ENCODE results near the gene RERE.

The RERE gene

DNA sequence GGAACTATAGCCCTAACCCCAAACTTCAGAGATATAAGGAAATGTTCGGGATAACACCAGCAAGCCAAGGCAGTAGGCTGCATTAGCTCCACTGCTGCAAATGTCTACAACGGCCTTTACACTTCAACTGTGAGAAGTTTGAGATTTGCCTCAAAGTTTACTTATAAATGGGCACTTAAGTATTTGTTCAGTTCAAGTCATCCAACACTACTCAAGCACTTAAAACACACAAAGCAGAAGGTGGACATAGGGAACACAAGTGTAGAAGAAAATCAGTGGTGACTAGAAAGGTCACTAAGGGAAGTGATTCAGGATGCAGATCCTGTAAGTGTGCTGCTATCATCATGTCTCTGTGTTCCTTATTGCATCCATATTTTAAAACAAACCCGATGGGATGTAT is 278.9 kb downstream of the RERE start:
- no peak for TF ChIP-seq ZNF664 (tag by site-specific recombination; IDR thresholded peaks at IDR 0.05)
- no peak for TF ChIP-seq ZNF658 (tag by site-specific recombination; IDR thresholded peaks at IDR 0.05)
- no peak for TF ChIP-seq ZNF529 (tag by site-specific recombination; IDR thresholded peaks at IDR 0.05; ENCODE audit: insufficient replicate concordance)
- no peak for TF ChIP-seq ZNF274 (IDR thresholded peaks at IDR 0.05; ENCODE audit: low read length)
- no peak for TF ChIP-seq ZNF274 (tag by site-specific recombination; IDR thresholded peaks at IDR 0.05; ENCODE audit: borderline replicate concordance)
- TF ChIP-seq HOXA7 (CRISPR knock-in tag; IDR thresholded peaks at IDR 0.05; ENCODE audit: borderline replicate concordance) = no peak
- no peak for TF ChIP-seq ZFP3 (tag by site-specific recombination; IDR thresholded peaks at IDR 0.05; ENCODE audit: low read depth)
- TF ChIP-seq, protein P1, sequence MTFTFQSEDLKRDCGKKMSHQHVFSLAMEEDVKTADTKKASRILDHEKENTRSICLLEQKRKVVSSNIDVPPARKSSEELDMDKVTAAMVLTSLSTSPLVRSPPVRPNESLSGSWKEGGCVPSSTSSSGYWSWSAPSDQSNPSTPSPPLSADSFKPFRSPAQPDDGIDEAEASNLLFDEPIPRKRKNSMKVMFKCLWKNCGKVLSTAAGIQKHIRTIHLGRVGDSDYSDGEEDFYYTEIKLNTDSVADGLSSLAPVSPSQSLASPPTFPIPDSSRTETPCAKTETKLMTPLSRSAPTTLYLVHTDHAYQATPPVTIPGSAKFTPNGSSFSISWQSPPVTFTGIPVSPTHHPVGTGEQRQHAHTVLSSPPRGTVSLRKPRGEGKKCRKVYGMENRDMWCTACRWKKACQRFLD (tag by site-specific recombination; IDR thresholded peaks at IDR 0.05) = no peak
- TF ChIP-seq ZNF248 (tag by site-specific recombination; IDR thresholded peaks at IDR 0.05) = no peak
- no peak for TF ChIP-seq OVOL3 (tag by site-specific recombination; IDR thresholded peaks at IDR 0.05)
- peaks cover 0 to 6% of the 10 kb centered on the region in 2 experiments; a peak in 1 of 3 replicates for H3K36me3 ChIP-seq (ENCODE audit: control insufficient read depth in 2 of 2, insufficient read depth in 1 of 2, low read length in 2 of 2)
- H3K27ac ChIP-seq (ENCODE audit: extremely low read depth, low read depth, low read length) = no peak overlapping the region
- ChIA-PET CTCF (interaction anchor here (0.6 to 1.3 kb wide), 2 partner anchors 48 to 188 kb away, joined by 3 to 6 read pairs; no protein-coding TSS in a partner anchor), POLR2A (no interaction called here)
- no peak overlapping the region for H3K4me3 ChIP-seq (ENCODE audit: low read depth, low read length)
- H3K9me3 ChIP-seq (ENCODE audit: control insufficient read depth, insufficient read depth, low read depth, low read length) = no peaks in the 10 kb centered on the region
- H3K4me1 ChIP-seq (ENCODE audit: control insufficient read depth, insufficient read depth, low read length) = no peaks in the 10 kb centered on the region; the same call in 1 of the 2 replicates

DNA sequence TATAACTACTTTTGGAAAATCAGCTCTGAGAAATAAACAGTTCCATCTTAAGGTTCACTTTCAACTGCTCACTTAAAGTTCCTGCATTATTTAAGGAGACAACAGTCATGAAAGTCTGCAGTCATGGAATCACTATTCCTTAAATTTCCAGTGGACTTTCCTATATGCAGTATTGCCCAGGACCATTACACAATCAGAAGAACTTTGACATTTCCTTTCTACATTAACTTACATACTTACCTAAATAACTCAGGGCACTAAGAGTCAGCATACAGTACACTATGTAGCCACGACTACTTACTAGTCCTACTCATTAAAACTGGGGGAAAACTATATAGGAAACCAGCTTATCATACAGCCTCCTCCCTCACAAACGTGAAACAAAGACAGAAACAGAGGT is 279.4 kb downstream of the RERE start:
- POLR2A ChIA-PET = no interaction called here
- CTCF ChIA-PET = interaction anchor here (1.3 kb wide), 1 partner anchor 188 kb away, joined by 6 read pairs; no protein-coding TSS in a partner anchor
- TF ChIP-seq ZNF664 (tag by site-specific recombination; IDR thresholded peaks at IDR 0.05) = 0 out of 2 replicates have a peak, but pooled peaks have one; percentile 29
- no peak for TF ChIP-seq ZNF473 (tag by site-specific recombination; IDR thresholded peaks at IDR 0.05)
- no peak for TF ChIP-seq ZNF626 (tag by site-specific recombination; IDR thresholded peaks at IDR 0.05)
- no peak for TF ChIP-seq ZBTB20 (tag by site-specific recombination; IDR thresholded peaks at IDR 0.05)
- Histone ChIP-seq H3K36me3 (ENCODE audit: control insufficient read depth in 2 of 2, insufficient read depth in 1 of 2, low read length in 2 of 2) (peaks cover 0 to 10% of the 10 kb centered on the region in 2 experiments; a peak in 1 of 3 replicates), H3K4me1 (ENCODE audit: control insufficient read depth, insufficient read depth, low read length) (no peaks in the 10 kb centered on the region; the same call in 1 of the 2 replicates), H3K27ac (ENCODE audit: extremely low read depth, low read depth, low read length) (no peak overlapping the region), H3K4me3 (ENCODE audit: low read depth, low read length) (no peak overlapping the region), H3K9me3 (ENCODE audit: control insufficient read depth, insufficient read depth, low read depth, low read length) (no peaks in the 10 kb centered on the region)

DNA sequence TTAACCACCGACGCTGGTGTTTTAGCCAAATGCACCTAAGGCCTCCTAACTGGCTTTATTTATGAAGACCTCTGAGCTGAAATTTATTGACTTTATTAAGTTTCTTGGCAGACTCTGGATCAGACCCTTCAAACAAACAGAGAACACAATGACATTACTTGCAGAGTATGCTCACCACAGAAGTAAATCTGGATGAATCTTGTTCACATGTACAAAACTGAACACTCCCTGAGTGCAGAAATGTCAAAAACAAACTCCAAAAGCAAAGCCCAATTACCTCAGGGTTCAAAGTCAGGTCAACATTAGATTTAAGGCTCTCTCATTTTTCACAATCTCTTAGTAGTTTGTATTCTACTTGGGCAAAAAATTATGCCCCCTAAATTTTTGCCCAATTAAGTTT is 280.9 kb downstream of the RERE start:
- CTCF ChIA-PET = interaction anchor here (0.6 to 0.7 kb wide), 2 partner anchors 34 to 204 kb away, joined by 3 to 5 read pairs; no protein-coding TSS in a partner anchor

DNA sequence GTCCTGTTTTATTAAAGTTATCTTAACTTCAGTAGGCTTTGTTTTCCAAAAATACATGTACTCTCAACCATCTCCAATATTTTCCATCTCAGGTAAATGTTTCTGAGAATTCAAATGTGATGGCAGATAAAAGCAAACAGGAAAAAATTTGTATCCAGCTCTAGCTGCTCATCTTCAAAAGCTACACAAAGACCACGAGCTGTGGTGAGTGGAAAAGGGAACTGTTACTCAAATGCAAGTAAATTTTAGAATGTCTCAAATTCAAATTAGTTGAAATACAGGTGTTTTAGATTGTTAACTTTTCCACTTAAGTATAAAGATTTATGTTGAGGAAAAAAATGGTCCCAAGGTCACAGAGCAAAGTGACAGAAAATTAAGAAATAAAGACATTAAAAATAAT is 283.5 kb downstream of the RERE start:
- POLR2A ChIA-PET = no interaction called here
- Histone ChIP-seq H3K36me3 (ENCODE audit: control insufficient read depth in 2 of 2, insufficient read depth in 1 of 2, low read length in 2 of 2) (peaks cover 0 to 13% of the 10 kb centered on the region in 2 experiments; a peak in 2 of 3 replicates), H3K9me3 (ENCODE audit: control insufficient read depth, insufficient read depth, low read depth, low read length) (no peaks in the 10 kb centered on the region), H3K4me3 (ENCODE audit: low read depth, low read length) (no peak overlapping the region), H3K4me1 (ENCODE audit: control insufficient read depth, insufficient read depth, low read length) (no peaks in the 10 kb centered on the region), H3K27ac (ENCODE audit: extremely low read depth, low read depth, low read length) (no peak overlapping the region)
- CTCF ChIA-PET = interaction anchor here (0.6 to 0.7 kb wide), 3 partner anchors 11 to 903 kb away, joined by 3 to 6 read pairs (median 3); no protein-coding TSS in a partner anchor
- TF ChIP-seq ZNF747 (tag by site-specific recombination; IDR thresholded peaks at IDR 0.05) = no peak
- no peak for TF ChIP-seq ZNF366 (tag by site-specific recombination; conservative IDR thresholded peaks at IDR 0.05)
- TF ChIP-seq, protein P2, sequence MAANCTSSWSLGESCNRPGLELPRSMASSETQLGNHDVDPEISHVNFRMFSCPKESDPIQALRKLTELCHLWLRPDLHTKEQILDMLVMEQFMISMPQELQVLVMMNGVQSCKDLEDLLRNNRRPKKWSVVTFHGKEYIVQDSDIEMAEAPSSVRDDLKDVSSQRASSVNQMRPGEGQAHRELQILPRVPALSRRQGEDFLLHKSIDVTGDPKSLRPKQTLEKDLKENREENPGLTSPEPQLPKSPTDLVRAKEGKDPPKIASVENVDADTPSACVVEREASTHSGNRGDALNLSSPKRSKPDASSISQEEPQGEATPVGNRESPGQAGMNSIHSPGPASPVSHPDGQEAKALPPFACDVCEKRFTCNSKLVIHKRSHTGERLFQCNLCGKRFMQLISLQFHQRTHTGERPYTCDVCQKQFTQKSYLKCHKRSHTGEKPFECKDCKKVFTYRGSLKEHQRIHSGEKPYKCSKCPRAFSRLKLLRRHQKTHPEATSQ (tag by site-specific recombination; IDR thresholded peaks at IDR 0.05) = no peak
- TF ChIP-seq ZBTB7A (tag by site-specific recombination; IDR thresholded peaks at IDR 0.05; ENCODE audit: low read depth) = no peak
- TF ChIP-seq ZNF626 (tag by site-specific recombination; IDR thresholded peaks at IDR 0.05) = no peak
- no peak for TF ChIP-seq ZNF266 (tag by site-specific recombination; IDR thresholded peaks at IDR 0.05; ENCODE audit: low read depth)
- no peak for TF ChIP-seq IKZF3 (tag by site-specific recombination; IDR thresholded peaks at IDR 0.05)
- no peak for TF ChIP-seq ZNF629 (tag by site-specific recombination; IDR thresholded peaks at IDR 0.05)
- TF ChIP-seq, protein P3, sequence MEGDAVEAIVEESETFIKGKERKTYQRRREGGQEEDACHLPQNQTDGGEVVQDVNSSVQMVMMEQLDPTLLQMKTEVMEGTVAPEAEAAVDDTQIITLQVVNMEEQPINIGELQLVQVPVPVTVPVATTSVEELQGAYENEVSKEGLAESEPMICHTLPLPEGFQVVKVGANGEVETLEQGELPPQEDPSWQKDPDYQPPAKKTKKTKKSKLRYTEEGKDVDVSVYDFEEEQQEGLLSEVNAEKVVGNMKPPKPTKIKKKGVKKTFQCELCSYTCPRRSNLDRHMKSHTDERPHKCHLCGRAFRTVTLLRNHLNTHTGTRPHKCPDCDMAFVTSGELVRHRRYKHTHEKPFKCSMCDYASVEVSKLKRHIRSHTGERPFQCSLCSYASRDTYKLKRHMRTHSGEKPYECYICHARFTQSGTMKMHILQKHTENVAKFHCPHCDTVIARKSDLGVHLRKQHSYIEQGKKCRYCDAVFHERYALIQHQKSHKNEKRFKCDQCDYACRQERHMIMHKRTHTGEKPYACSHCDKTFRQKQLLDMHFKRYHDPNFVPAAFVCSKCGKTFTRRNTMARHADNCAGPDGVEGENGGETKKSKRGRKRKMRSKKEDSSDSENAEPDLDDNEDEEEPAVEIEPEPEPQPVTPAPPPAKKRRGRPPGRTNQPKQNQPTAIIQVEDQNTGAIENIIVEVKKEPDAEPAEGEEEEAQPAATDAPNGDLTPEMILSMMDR (tag by site-specific recombination; IDR thresholded peaks at IDR 0.05) = no peak

More for the DNA sequence above, 280.9 kb downstream of the RERE start:
- peaks cover 0 to 11% of the 10 kb centered on the region in 2 experiments; a peak in 1 of 3 replicates for H3K36me3 ChIP-seq (ENCODE audit: control insufficient read depth in 2 of 2, insufficient read depth in 1 of 2, low read length in 2 of 2)
- POLR2A ChIA-PET = no interaction called here
- no peak overlapping the region for H3K4me3 ChIP-seq (ENCODE audit: low read depth, low read length)
- H3K27ac ChIP-seq (ENCODE audit: extremely low read depth, low read depth, low read length) = no peak overlapping the region
- H3K4me1 ChIP-seq (ENCODE audit: control insufficient read depth, insufficient read depth, low read length) = no peaks in the 10 kb centered on the region; the same call in 1 of the 2 replicates
- no peaks in the 10 kb centered on the region for H3K9me3 ChIP-seq (ENCODE audit: control insufficient read depth, insufficient read depth, low read depth, low read length)
- no peak for TF ChIP-seq ZBTB21 (tag by site-specific recombination; IDR thresholded peaks at IDR 0.05)
- TF ChIP-seq, protein P4, sequence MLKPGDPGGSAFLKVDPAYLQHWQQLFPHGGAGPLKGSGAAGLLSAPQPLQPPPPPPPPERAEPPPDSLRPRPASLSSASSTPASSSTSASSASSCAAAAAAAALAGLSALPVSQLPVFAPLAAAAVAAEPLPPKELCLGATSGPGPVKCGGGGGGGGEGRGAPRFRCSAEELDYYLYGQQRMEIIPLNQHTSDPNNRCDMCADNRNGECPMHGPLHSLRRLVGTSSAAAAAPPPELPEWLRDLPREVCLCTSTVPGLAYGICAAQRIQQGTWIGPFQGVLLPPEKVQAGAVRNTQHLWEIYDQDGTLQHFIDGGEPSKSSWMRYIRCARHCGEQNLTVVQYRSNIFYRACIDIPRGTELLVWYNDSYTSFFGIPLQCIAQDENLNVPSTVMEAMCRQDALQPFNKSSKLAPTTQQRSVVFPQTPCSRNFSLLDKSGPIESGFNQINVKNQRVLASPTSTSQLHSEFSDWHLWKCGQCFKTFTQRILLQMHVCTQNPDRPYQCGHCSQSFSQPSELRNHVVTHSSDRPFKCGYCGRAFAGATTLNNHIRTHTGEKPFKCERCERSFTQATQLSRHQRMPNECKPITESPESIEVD (tag by site-specific recombination; IDR thresholded peaks at IDR 0.05) = peak; percentile 31

Measured in HEK293 (cell line).